PC-9 (cell line): Measurements from ENCODE around the gene ATE1. TPM values are rescaled to one million over a fixed set of nuclear protein-coding genes. Genes with fewer than 3 reads are reported as not detected.

Experiments
- BruUV-seq: library from RNA; stranded (reverse); fragments of 400-500 nt; replicated peaks from 2 replicates; lab custom pipeline; 2021; lab: Mats Ljungman, UMichigan
- CTCF ChIA-PET: fragments of 300-600 bp; sonication (Branson Sonifier 250); formaldehyde crosslinking; loops from one replicate; lab custom pipeline; 2022; ENCODE audit warnings: antibody characterized with exemption; lab: Charles Lee
- POLR2A ChIA-PET: fragments of 300-600 bp; sonication (Branson Sonifier 250); formaldehyde crosslinking; loops from one replicate; lab custom pipeline; 2022; ENCODE audit warnings: antibody characterized with exemption; ENCODE audit not compliant: unreplicated experiment; lab: Charles Lee
- DNase-seq, 2 experiments: peaks; one replicate each; pipeline versions ENCODE4 v3.0.0 to v3.0.0-alpha.2; 2015 to 2022; ENCODE audit warnings: mixed read lengths in 1 of 2
- H2AFZ ChIP-seq: fragments of 200-600 bp; sonication (generic); 2 replicates; pipeline ENCODE4 v1.8.1; 2017; ENCODE audit warnings: antibody characterized with exemption
- H3F3A ChIP-seq: fragments of 200-600 bp; sonication (generic); 2 replicates; pipeline ENCODE4 v1.8.1; 2017; ENCODE audit warnings: antibody characterized with exemption, mild to moderate bottlenecking, low read depth; ENCODE audit not compliant: insufficient read depth
- H3K27ac ChIP-seq: fragments of 200-600 bp; sonication (generic); 2 replicates; pipeline ENCODE4 v1.6.1; 2016; ENCODE audit warnings: mixed run types
- H3K27me3 ChIP-seq: fragments of 200-600 bp; sonication (generic); 2 replicates; pipeline ENCODE4 v1.6.1; 2016; ENCODE audit warnings: low read depth, mixed run types; ENCODE audit not compliant: insufficient read depth
- H3K36me3 ChIP-seq: fragments of 200-600 bp; sonication (generic); 2 replicates; pipeline ENCODE4 v1.6.1; 2016; ENCODE audit warnings: low read depth, mixed run types
- H3K4me1 ChIP-seq: fragments of 200-600 bp; sonication (generic); replicated peaks from 2 replicates; pipeline ENCODE4 v1.6.1; 2016; ENCODE audit warnings: mixed run types; ENCODE audit not compliant: insufficient read depth
- H3K4me2 ChIP-seq: fragments of 200-600 bp; sonication (generic); 2 replicates; pipeline ENCODE4 v1.6.1; 2017; ENCODE audit warnings: mixed run types
- H3K4me3 ChIP-seq: fragments of 200-600 bp; sonication (generic); 2 replicates; pipeline ENCODE4 v1.6.1; 2016; ENCODE audit warnings: mixed run types
- H3K79me2 ChIP-seq: fragments of 200-600 bp; sonication (generic); 2 replicates; pipeline ENCODE4 v1.6.1; 2017; ENCODE audit warnings: low read depth, mixed run types
- H3K9me2 ChIP-seq: fragments of 200-600 bp; sonication (generic); 2 replicates; pipeline ENCODE4 v1.8.1; 2017; ENCODE audit warnings: mild to moderate bottlenecking; ENCODE audit not compliant: insufficient read depth
- H3K9me3 ChIP-seq: fragments of 200-600 bp; sonication (generic); 2 replicates; pipeline ENCODE4 v1.8.1; 2016; ENCODE audit warnings: low read depth; ENCODE audit not compliant: insufficient read depth
- H4K20me1 ChIP-seq: fragments of 200-600 bp; sonication (generic); 2 replicates; pipeline ENCODE4 v1.8.1; 2017; ENCODE audit not compliant: insufficient read depth
- CTCF ChIP-seq: fragments of 200-600 bp; sonication (generic); conservative IDR thresholded peaks from 2 replicates; pipeline ENCODE4 v1.6.1; 2017; ENCODE audit warnings: mixed run types, antibody characterized with exemption, mild to moderate bottlenecking, moderate library complexity
- EZH2 ChIP-seq: fragments of 200-600 bp; sonication (generic); IDR thresholded peaks from 2 replicates; pipeline ENCODE4 v1.8.0; 2017; ENCODE audit warnings: antibody characterized with exemption, low read depth
- intact Hi-C: fragments of 100-400 bp; cut with micrococcal nuclease; formaldehyde crosslinking; loops from one replicate; pipeline ENCODE4 v1.10.0; 2022; ENCODE audit not compliant: unreplicated experiment
- total RNA-seq: library from RNA; stranded (reverse); gene quantifications from 2 replicates; pipeline ENCODE4 v1.2.3, GENCODE V29; 2021

The ATE1 gene
- total RNA-seq, 1 experiment from 2014 or later: 14.8 TPM

DNA sequence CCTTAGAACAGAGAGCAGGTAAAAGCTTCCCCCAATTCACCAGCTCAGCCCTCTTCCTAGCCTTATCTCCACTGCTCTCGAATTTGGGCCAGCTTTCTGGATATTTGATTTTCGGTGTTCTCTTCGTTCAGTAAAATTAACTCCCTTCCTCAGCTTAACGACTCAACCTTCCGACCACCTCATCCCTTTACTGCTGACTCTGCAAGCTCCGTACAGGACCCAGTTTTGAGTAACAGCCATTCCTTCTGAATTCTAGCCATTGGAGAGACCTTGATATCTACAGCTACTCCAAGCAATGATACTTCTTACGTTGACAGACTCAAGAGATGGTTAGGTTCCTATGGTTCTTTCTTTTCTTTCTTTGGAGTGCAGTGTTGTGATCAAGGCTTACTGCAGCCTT is 65.8 kb downstream of the ATE1 start:
- Histone ChIP-seq H4K20me1 (no peaks in the 10 kb centered on the region), H3K4me1 (no peaks in the 10 kb centered on the region), H3K36me3 (no peaks in the 10 kb centered on the region), H3K9me2 (no peaks in the 10 kb centered on the region), H3K4me3 (no peak overlapping the region), H3K79me2 (no peaks in the 10 kb centered on the region), H3K4me2 (no peak overlapping the region), H2AFZ (no peak overlapping the region), H3F3A (no peaks in the 10 kb centered on the region), H3K9me3 (no peaks in the 10 kb centered on the region), H3K27ac (no peak overlapping the region), H3K27me3 (no peaks in the 10 kb centered on the region)
- POLR2A ChIA-PET: no interaction called here
- intact Hi-C loops: no loop called here
- TF ChIP-seq EZH2 (no peak), CTCF (no peak)
- no TSS peak for BruUV-seq
- CTCF ChIA-PET: no interaction called here
- DNase-seq: no peak

DNA sequence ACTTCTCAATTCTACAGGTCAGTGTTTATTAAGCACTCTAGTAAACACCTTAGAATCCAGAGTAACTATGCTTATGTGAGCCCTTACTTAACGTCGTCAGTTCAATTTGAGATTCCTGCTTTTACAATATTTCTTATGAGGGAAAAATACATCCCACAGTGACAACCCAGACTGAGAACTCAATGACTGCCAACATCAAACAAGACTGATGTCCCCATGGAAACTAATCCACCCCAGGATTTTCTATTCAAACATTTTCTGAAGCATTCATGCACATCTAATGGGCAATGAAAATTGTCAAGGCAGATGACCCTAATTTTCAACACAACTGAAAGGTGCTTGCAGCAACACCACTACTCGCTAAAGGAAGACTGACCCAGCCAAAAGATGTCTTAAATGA is 67.0 kb downstream of the ATE1 start:
- BruUV-seq: no TSS peak
- TF ChIP-seq CTCF: no peak
- no peak for TF ChIP-seq EZH2
- Histone ChIP-seq H3K79me2 (no peaks in the 10 kb centered on the region), H3K27me3 (no peaks in the 10 kb centered on the region), H3K9me3 (no peaks in the 10 kb centered on the region), H3F3A (no peaks in the 10 kb centered on the region), H3K4me1 (no peaks in the 10 kb centered on the region), H3K36me3 (no peaks in the 10 kb centered on the region), H3K4me2 (no peak overlapping the region), H3K27ac (no peak overlapping the region), H3K4me3 (no peak overlapping the region), H4K20me1 (no peaks in the 10 kb centered on the region), H3K9me2 (no peaks in the 10 kb centered on the region), H2AFZ (no peak overlapping the region)
- intact Hi-C loops: no loop called here
- ChIA-PET CTCF (no interaction called here), POLR2A (no interaction called here)
- DNase-seq: no peak

DNA sequence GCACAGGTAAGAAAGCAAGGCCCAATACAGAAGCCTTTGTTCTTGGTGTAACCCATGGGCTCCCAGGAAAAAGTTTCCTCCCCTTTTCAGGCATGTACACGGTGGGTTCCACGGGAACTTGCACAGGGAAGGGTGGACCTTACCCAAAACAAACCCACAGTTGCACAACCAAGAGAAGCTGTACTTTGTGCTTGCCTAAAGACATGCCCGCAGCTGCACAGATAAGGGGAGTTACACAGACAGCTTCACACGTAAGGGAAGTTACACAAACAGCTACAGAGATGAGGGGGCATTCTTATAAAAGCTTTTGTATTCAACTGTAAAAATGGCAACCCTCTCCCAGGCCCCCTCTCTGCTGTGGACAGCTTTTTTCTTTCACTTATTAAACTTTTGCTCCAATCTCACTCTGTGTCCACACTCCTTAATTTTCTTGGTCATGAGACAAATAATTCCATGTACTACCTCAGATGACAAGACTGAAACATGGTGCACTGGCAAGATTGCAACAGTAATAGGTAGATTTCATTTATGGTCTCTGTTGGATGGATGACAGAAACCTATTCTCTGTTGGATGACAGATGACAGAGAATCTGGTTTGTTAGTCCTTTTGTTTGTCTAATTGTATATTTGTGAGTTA is 72.9 kb downstream of the ATE1 start:
- Histone ChIP-seq H3K4me1 (no peaks in the 10 kb centered on the region), H3K79me2 (no peaks in the 10 kb centered on the region), H4K20me1 (no peaks in the 10 kb centered on the region), H3K27ac (no peak overlapping the region), H3K4me2 (no peak overlapping the region), H3F3A (no peaks in the 10 kb centered on the region), H3K4me3 (no peak overlapping the region), H3K9me2 (no peaks in the 10 kb centered on the region), H2AFZ (no peak overlapping the region), H3K9me3 (no peaks in the 10 kb centered on the region), H3K27me3 (no peaks in the 10 kb centered on the region), H3K36me3 (no peaks in the 10 kb centered on the region)
- TF ChIP-seq CTCF (no peak), EZH2 (no peak)
- no peak for DNase-seq
- CTCF ChIA-PET: no interaction called here
- intact Hi-C loops: no loop called here
- BruUV-seq: no TSS peak
- POLR2A ChIA-PET: no interaction called here
